Effector memory CD4-positive, alpha-beta T cell (primary cell): ENCODE results near the gene MICAL3.
"Not testable (repeated sequence)": the region's sequence is repeated elsewhere in the genome, so short reads cannot be mapped to it uniquely, and the experiment has no call there.

ENCODE experiments used
- DNase-seq, 3 donors: peaks; one replicate each; pipeline ENCODE4 v3.0.0-alpha.2; 2020
- H3K27ac ChIP-seq: 2 replicates; pipeline ENCODE4 v1.7.0; 2013; ENCODE audit warnings: mild to moderate bottlenecking, low read length, moderate library complexity; ENCODE audit not compliant: insufficient read depth, poor library complexity, severe bottlenecking
- H3K27me3 ChIP-seq: replicated peaks from 2 replicates; pipeline ENCODE4 v1.7.0; 2013; ENCODE audit warnings: mild to moderate bottlenecking, low read length; ENCODE audit not compliant: insufficient read depth, control insufficient read depth, poor library complexity, severe bottlenecking
- H3K36me3 ChIP-seq: 2 replicates; pipeline ENCODE4 v1.7.0; 2013; ENCODE audit warnings: mild to moderate bottlenecking, low read length, moderate library complexity; ENCODE audit not compliant: control insufficient read depth, insufficient read depth
- H3K4me1 ChIP-seq: 2 replicates; pipeline ENCODE4 v1.7.0; 2013; ENCODE audit warnings: low read length, mild to moderate bottlenecking; ENCODE audit not compliant: control insufficient read depth, insufficient read depth, poor library complexity, severe bottlenecking
- H3K4me3 ChIP-seq: 2 replicates; pipeline ENCODE4 v1.7.0; 2013; ENCODE audit warnings: low read length, low read depth, mild to moderate bottlenecking; ENCODE audit not compliant: insufficient read depth, poor library complexity, severe bottlenecking
- H3K9me3 ChIP-seq: 2 replicates; pipeline ENCODE4 v1.7.0; 2013; ENCODE audit warnings: mild to moderate bottlenecking, low read length, moderate library complexity; ENCODE audit not compliant: control insufficient read depth

The MICAL3 gene

GRCh38 chr22:18034076-18034475 lies 9.7 kb upstream of the MICAL3 start:
- DNase-seq = no peak
- Histone ChIP-seq H3K27ac (no peak overlapping the region), H3K4me1 (no peaks in the 10 kb centered on the region), H3K27me3 (no peaks in the 10 kb centered on the region), H3K9me3 (no peaks in the 10 kb centered on the region), H3K36me3 (no peaks in the 10 kb centered on the region), H3K4me3 (no peak overlapping the region)

- no peaks in the 10 kb centered on the region for H3K4me1 ChIP-seq
- DNase-seq = no peak
- no peaks in the 10 kb centered on the region for H3K27me3 ChIP-seq
- no peaks in the 10 kb centered on the region for H3K36me3 ChIP-seq
- no peaks in the 10 kb centered on the region for H3K9me3 ChIP-seq
- H3K4me3 ChIP-seq = no peak overlapping the region
- H3K27ac ChIP-seq = no peak overlapping the region
These were observed 9.0 kb upstream of the MICAL3 start for GRCh38 chr22:18033204-18033998.

GRCh38 chr22:18032455-18033101 lies 8.2 kb upstream of the MICAL3 start:
- H3K36me3 ChIP-seq = no peaks in the 10 kb centered on the region
- no peaks in the 10 kb centered on the region for H3K9me3 ChIP-seq
- no peaks in the 10 kb centered on the region for H3K4me1 ChIP-seq
- DNase-seq = no peak
- H3K4me3 ChIP-seq = no peak overlapping the region
- no peaks in the 10 kb centered on the region for H3K27me3 ChIP-seq
- H3K27ac ChIP-seq = no peak overlapping the region

GRCh38 chr22:18031695-18032454 lies 7.5 kb upstream of the MICAL3 start:
- Histone ChIP-seq H3K36me3 (no peaks in the 10 kb centered on the region), H3K4me1 (no peaks in the 10 kb centered on the region), H3K27ac (no peak overlapping the region), H3K27me3 (peaks cover 1% of the 10 kb centered on the region), H3K4me3 (no peak overlapping the region), H3K9me3 (no peaks in the 10 kb centered on the region)
- no peak for DNase-seq

- Histone ChIP-seq H3K4me1 (no peaks in the 10 kb centered on the region), H3K4me3 (no peak overlapping the region), H3K9me3 (no peaks in the 10 kb centered on the region), H3K27ac (no peak overlapping the region), H3K36me3 (no peaks in the 10 kb centered on the region), H3K27me3 (peaks cover 5% of the 10 kb centered on the region)
- no peak for DNase-seq
These were observed 5.4 kb upstream of the MICAL3 start for GRCh38 chr22:18029686-18030267.

- DNase-seq = no peak
- H3K36me3 ChIP-seq = no peaks in the 10 kb centered on the region
These were observed 4.6 kb upstream of the MICAL3 start for GRCh38 chr22:18028817-18029527.

GRCh38 chr22:18025898-18026297 lies 1.5 kb upstream of the MICAL3 start:
- H3K9me3 ChIP-seq, H3K4me3 ChIP-seq, DNase-seq, H3K27ac ChIP-seq, H3K36me3 ChIP-seq, H3K4me1 ChIP-seq, H3K27me3 ChIP-seq: not testable (repeated sequence)

More at GRCh38 chr22:18028817-18029527, 4.6 kb upstream of the MICAL3 start:
- Histone ChIP-seq H3K9me3 (no peaks in the 10 kb centered on the region), H3K27ac (no peak overlapping the region), H3K27me3 (peaks cover 5% of the 10 kb centered on the region), H3K4me3 (no peak overlapping the region), H3K4me1 (no peaks in the 10 kb centered on the region)

GRCh38 chr22:18024956-18025720 lies 777 bp upstream of the MICAL3 start:
- H3K27ac ChIP-seq = no peak overlapping the region
- H3K9me3 ChIP-seq = no peaks in the 10 kb centered on the region
- no peak overlapping the region for H3K4me3 ChIP-seq
- H3K4me1 ChIP-seq = peaks cover 6% of the 10 kb centered on the region
- DNase-seq = no peak
- no peaks in the 10 kb centered on the region for H3K36me3 ChIP-seq
- peaks cover 5% of the 10 kb centered on the region for H3K27me3 ChIP-seq
